ENCODE measurements around the gene WEE1. TPM values are rescaled to one million over a fixed set of nuclear protein-coding genes. Genes with fewer than 3 reads are reported as not detected.

Gene WEE1
- polyA plus RNA-seq, 1 experiment: 44.8 TPM

DNA sequence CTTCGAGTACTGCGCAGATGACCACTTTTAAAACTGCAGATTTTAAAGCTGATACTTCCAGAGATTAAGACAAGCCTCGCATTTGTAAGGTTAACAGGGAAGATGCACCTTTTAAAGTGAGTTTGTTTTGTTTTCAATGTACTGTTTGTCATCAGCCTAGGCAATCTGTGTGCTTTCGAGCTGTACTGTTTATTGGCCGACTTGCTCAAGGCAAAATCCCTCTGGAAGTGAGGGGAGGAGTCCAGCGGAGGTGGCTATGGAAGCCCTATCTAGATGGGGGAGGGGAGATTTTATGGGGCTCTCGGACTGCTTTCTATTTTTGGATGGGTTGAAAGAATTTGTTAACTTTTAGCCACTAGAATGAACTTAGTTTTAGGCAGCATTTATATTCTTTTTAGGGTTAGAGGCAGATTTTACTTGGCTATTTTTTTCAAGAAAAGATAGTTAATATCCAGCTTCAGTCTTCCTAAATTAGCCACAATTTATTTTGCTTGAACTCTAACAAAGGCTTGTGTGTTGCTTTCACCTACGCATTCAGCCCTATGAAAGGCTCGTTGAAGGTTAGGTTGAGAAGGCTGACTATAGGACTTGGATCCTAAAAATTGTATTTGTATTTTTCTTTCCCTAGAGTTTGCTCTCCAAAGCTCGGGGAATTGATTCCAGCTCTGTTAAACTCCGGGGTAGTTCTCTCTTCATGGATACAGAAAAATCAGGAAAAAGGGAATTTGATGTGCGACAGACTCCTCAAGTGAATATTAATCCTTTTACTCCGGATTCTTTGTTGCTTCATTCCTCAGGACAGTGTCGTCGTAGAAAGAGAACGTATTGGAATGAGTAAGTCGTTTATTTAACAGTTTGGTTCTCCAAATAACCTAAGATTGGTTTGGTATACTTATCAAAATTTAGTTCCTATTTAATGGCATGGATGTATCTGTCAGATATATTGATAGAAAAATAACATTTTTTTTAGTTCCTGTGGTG is 2.1 kb downstream of the WEE1 start:
- H3K9me3 ChIP-seq (ENCODE audit: control insufficient read depth, insufficient read depth, low read length): no peaks in the 10 kb centered on the region; the same call in 1 of the 2 replicates
- TF ChIP-seq, protein P1, sequence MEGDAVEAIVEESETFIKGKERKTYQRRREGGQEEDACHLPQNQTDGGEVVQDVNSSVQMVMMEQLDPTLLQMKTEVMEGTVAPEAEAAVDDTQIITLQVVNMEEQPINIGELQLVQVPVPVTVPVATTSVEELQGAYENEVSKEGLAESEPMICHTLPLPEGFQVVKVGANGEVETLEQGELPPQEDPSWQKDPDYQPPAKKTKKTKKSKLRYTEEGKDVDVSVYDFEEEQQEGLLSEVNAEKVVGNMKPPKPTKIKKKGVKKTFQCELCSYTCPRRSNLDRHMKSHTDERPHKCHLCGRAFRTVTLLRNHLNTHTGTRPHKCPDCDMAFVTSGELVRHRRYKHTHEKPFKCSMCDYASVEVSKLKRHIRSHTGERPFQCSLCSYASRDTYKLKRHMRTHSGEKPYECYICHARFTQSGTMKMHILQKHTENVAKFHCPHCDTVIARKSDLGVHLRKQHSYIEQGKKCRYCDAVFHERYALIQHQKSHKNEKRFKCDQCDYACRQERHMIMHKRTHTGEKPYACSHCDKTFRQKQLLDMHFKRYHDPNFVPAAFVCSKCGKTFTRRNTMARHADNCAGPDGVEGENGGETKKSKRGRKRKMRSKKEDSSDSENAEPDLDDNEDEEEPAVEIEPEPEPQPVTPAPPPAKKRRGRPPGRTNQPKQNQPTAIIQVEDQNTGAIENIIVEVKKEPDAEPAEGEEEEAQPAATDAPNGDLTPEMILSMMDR (IDR thresholded peaks at IDR 0.05; ENCODE audit: low read depth, low read length): no peak
- ChIA-PET CTCF (interaction anchor here (2.1 to 2.6 kb wide), 3 partner anchors 38 to 69 kb away, joined by 11 to 15 read pairs (median 11); no protein-coding TSS in a partner anchor), POLR2A (interaction anchor here (0.5 to 1.3 kb wide), 6 partner anchors 38 to 241 kb away, joined by 3 to 9 read pairs (median 3); partner anchors contain the start of gene ZNF143)
- peak overlapping the region; percentile 82 for H3K4me3 ChIP-seq (ENCODE audit: low read depth, low read length)
- H3K27ac ChIP-seq (ENCODE audit: low read depth, low read length): peak overlapping the region; percentile 87
- DNase-seq (ENCODE audit: low read depth, low spot score): peak; percentile 56
- H3K27me3 ChIP-seq (ENCODE audit: control insufficient read depth, insufficient read depth, low read length): no peaks in the 10 kb centered on the region

DNA sequence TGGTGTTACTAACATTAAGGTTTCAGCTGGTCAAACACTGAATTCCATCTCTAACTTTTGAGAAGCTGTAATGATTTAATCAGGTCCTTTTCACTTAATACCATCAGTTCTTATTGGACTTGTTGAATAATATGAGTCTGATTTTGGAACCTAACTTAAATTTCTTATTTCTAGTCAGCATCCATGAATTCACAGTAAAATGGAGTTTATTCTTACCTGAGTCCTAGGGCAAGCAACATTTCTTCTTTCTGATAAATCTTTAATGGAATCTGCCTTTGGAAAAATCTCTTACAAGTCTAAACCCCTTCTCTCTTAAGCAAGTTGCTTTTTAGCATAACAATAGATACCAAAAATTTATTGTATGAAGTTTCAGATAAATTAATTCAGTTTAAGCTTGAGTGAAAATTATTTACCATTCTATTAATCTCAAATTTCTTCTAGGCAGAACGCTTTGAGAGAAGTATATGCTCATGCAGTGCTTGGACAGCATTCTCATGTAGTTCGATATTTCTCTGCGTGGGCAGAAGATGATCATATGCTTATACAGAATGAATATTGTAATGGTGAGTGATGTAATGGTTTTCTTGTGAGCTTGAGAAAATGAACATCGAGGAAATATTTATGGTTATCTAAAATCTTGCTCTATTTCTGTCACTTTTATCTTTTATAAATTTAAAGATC is 3.4 kb downstream of the WEE1 start:
- Histone ChIP-seq H3K27ac (ENCODE audit: low read depth, low read length) (no peak overlapping the region), H3K9me3 (ENCODE audit: control insufficient read depth, insufficient read depth, low read length) (no peaks in the 10 kb centered on the region; the same call in 1 of the 2 replicates), H3K27me3 (ENCODE audit: control insufficient read depth, insufficient read depth, low read length) (no peaks in the 10 kb centered on the region), H3K4me3 (ENCODE audit: low read depth, low read length) (peak overlapping the region; percentile 82)
- TF ChIP-seq, protein P1 (IDR thresholded peaks at IDR 0.05; ENCODE audit: low read depth, low read length): no peak
- no peak for DNase-seq (ENCODE audit: low read depth, low spot score)
- ChIA-PET CTCF (interaction anchor here (0.5 to 2.6 kb wide), 5 partner anchors 37 to 172 kb away, joined by 4 to 15 read pairs (median 11); no protein-coding TSS in a partner anchor), POLR2A (interaction anchor here (1.0 kb wide), 1 partner anchor 36 kb away, joined by 3 read pairs; no protein-coding TSS in a partner anchor)

- Histone ChIP-seq H3K9me3 (ENCODE audit: control insufficient read depth, insufficient read depth, low read length) (no peaks in the 10 kb centered on the region; the same call in 1 of the 2 replicates), H3K27ac (ENCODE audit: low read depth, low read length) (no peak overlapping the region), H3K27me3 (ENCODE audit: control insufficient read depth, insufficient read depth, low read length) (no peaks in the 10 kb centered on the region), H3K4me3 (ENCODE audit: low read depth, low read length) (peak overlapping the region; percentile 82)
- TF ChIP-seq, protein P1 (IDR thresholded peaks at IDR 0.05; ENCODE audit: low read depth, low read length): no peak
- ChIA-PET CTCF (interaction anchor here (0.5 to 2.6 kb wide), 5 partner anchors 36 to 172 kb away, joined by 4 to 15 read pairs (median 11); no protein-coding TSS in a partner anchor), POLR2A (interaction anchor here (1.0 kb wide), 1 partner anchor 36 kb away, joined by 3 read pairs; no protein-coding TSS in a partner anchor)
- no peak for DNase-seq (ENCODE audit: low read depth, low spot score)
These were observed 4.1 kb downstream of the WEE1 start for GRCh38 chr11:9577556-9577955.

- CTCF ChIA-PET: no interaction called here
- TF ChIP-seq, protein P1 (IDR thresholded peaks at IDR 0.05; ENCODE audit: low read depth, low read length): no peak
- H3K9me3 ChIP-seq (ENCODE audit: control insufficient read depth, insufficient read depth, low read length): no peaks in the 10 kb centered on the region
- H3K4me3 ChIP-seq (ENCODE audit: low read depth, low read length): no peak overlapping the region
- no peak overlapping the region for H3K27ac ChIP-seq (ENCODE audit: low read depth, low read length)
- DNase-seq (ENCODE audit: low read depth, low spot score): no peak
- POLR2A ChIA-PET: no interaction called here
- no peaks in the 10 kb centered on the region for H3K27me3 ChIP-seq (ENCODE audit: control insufficient read depth, insufficient read depth, low read length)
These were observed 7.4 kb downstream of the WEE1 start for GRCh38 chr11:9580894-9581293.
